ENCODE results near the gene CSRP1. TPM values are rescaled to one million over a fixed set of nuclear protein-coding genes. Genes with fewer than 3 reads are reported as not detected.
"Not testable (repeated sequence)": the region's sequence is repeated elsewhere in the genome, so short reads cannot be mapped to it uniquely, and the experiment has no call there.

Gene CSRP1
- total RNA-seq, 2 donors from 2014 or later: 13.2 to 57.6 TPM

- DNase-seq (ENCODE audit: low spot score in 2 of 2): no peak
- Mint-ChIP-seq H3K36me3 (peaks cover 13 to 18% of the 10 kb centered on the region in 2 donors), H3K27ac (no peak overlapping the region), H3K9me3 (no peaks in the 10 kb centered on the region)
- ATAC-seq: no peak
Measured at GRCh38 chr1:201493757-201494617, 12.9 kb downstream of the CSRP1 start.

GRCh38 chr1:201493026-201493656 is 13.8 kb downstream of the CSRP1 start:
- DNase-seq (ENCODE audit: low spot score in 2 of 2); H3K9me3 Mint-ChIP-seq; H3K27ac Mint-ChIP-seq; ATAC-seq: not testable (repeated sequence)
- H3K36me3 Mint-ChIP-seq: peaks cover 13 to 18% of the 10 kb centered on the region in 2 donors

GRCh38 chr1:201491896-201492511 is 14.9 kb downstream of the CSRP1 start:
- peaks cover 13 to 18% of the 10 kb centered on the region in 2 donors for H3K36me3 Mint-ChIP-seq
- no peak for ATAC-seq
- H3K9me3 Mint-ChIP-seq: no peaks in the 10 kb centered on the region
- no peak for DNase-seq (ENCODE audit: low spot score in 2 of 2)
- H3K27ac Mint-ChIP-seq: peak overlapping the region in 1 of 2 donors; percentile 72

- Mint-ChIP-seq H3K27ac (peak overlapping the region in 1 of 2 donors; percentile 23), H3K36me3 (peaks cover 13 to 18% of the 10 kb centered on the region in 2 donors), H3K9me3 (no peaks in the 10 kb centered on the region)
- DNase-seq (ENCODE audit: low spot score in 2 of 2) (no peak), ATAC-seq (no peak)
Measured at GRCh38 chr1:201490708-201491131, 16.2 kb downstream of the CSRP1 start.

- Mint-ChIP-seq H3K9me3 (no peaks in the 10 kb centered on the region), H3K27ac (no peak overlapping the region), H3K36me3 (peaks cover 12 to 17% of the 10 kb centered on the region in 2 donors)
- ATAC-seq (no peak), DNase-seq (ENCODE audit: low spot score in 2 of 2) (no peak)
Measured at GRCh38 chr1:201489643-201490261, 17.2 kb downstream of the CSRP1 start.

- DNase-seq (ENCODE audit: low spot score in 2 of 2) (no peak), ATAC-seq (no peak)
- H3K36me3 Mint-ChIP-seq: peaks cover 5 to 9% of the 10 kb centered on the region in 2 donors
- no peaks in the 10 kb centered on the region for H3K9me3 Mint-ChIP-seq
- peak overlapping the region in 1 of 2 donors; percentile 52 for H3K27ac Mint-ChIP-seq
Measured at GRCh38 chr1:201488830-201489589, 17.9 kb downstream of the CSRP1 start.

GRCh38 chr1:201487742-201488141 is 19.2 kb downstream of the CSRP1 start:
- ATAC-seq (no peak), DNase-seq (ENCODE audit: low spot score in 2 of 2) (no peak)
- Mint-ChIP-seq H3K27ac (no peak overlapping the region), H3K9me3 (no peaks in the 10 kb centered on the region), H3K36me3 (no peaks in the 10 kb centered on the region)

GRCh38 chr1:201486187-201486586 is 20.7 kb downstream of the CSRP1 start:
- ATAC-seq (no peak), DNase-seq (ENCODE audit: low spot score in 2 of 2) (no peak)
- Mint-ChIP-seq H3K9me3 (no peaks in the 10 kb centered on the region), H3K36me3 (no peaks in the 10 kb centered on the region), H3K27ac (no peak overlapping the region)

GRCh38 chr1:201485184-201485774 is 21.6 kb downstream of the CSRP1 start:
- no peaks in the 10 kb centered on the region for H3K36me3 Mint-ChIP-seq
- H3K9me3 Mint-ChIP-seq: no peaks in the 10 kb centered on the region
- ATAC-seq (no peak), DNase-seq (ENCODE audit: low spot score in 2 of 2) (no peak)
- H3K27ac Mint-ChIP-seq: peak overlapping the region in 1 of 2 donors; percentile 62

GRCh38 chr1:201483373-201483949 is 23.5 kb downstream of the CSRP1 start:
- no peaks in the 10 kb centered on the region for H3K9me3 Mint-ChIP-seq
- peak overlapping the region; percentile 53 to 60 for H3K27ac Mint-ChIP-seq
- no peak for ATAC-seq
- H3K36me3 Mint-ChIP-seq: no peaks in the 10 kb centered on the region
- DNase-seq (ENCODE audit: low spot score in 2 of 2): no peak

GRCh38 chr1:201482755-201483154 is 24.2 kb downstream of the CSRP1 start:
- H3K27ac Mint-ChIP-seq: no peak overlapping the region
- no peaks in the 10 kb centered on the region for H3K36me3 Mint-ChIP-seq
- ATAC-seq: no peak
- no peak for DNase-seq (ENCODE audit: low spot score in 2 of 2)
- H3K9me3 Mint-ChIP-seq: no peaks in the 10 kb centered on the region

- Mint-ChIP-seq H3K9me3 (no peaks in the 10 kb centered on the region), H3K27ac (no peak overlapping the region), H3K36me3 (no peaks in the 10 kb centered on the region)
- DNase-seq (ENCODE audit: low spot score in 2 of 2) (peak; percentile 75 to 83), ATAC-seq (peak; percentile 86 to 90)
Measured at GRCh38 chr1:201481761-201482493, 25.0 kb downstream of the CSRP1 start.

GRCh38 chr1:201481004-201481380 is 25.9 kb downstream of the CSRP1 start:
- no peaks in the 10 kb centered on the region for H3K9me3 Mint-ChIP-seq
- no peak for ATAC-seq
- no peak for DNase-seq (ENCODE audit: low spot score in 2 of 2)
- H3K36me3 Mint-ChIP-seq: no peaks in the 10 kb centered on the region
- peak overlapping the region in 1 of 2 donors; percentile 38 for H3K27ac Mint-ChIP-seq

- no peak overlapping the region for H3K27ac Mint-ChIP-seq
Measured at GRCh38 chr1:201480231-201481003, 26.5 kb downstream of the CSRP1 start.

More at GRCh38 chr1:201480231-201481003, 26.5 kb downstream of the CSRP1 start:
- ATAC-seq (peak; percentile 62), DNase-seq (ENCODE audit: low spot score in 2 of 2) (peak in 1 of 2 donors; percentile 69)
- Mint-ChIP-seq H3K9me3 (no peaks in the 10 kb centered on the region), H3K36me3 (no peaks in the 10 kb centered on the region)

Measured in activated naive CD4-positive, alpha-beta T cell treated with anti-CD3 and anti-CD28 coated beads, Interleukin-2, amount 50 U/mL, for 72 hours (primary cell).